ENCODE measurements around the gene RPL41. TPM values are rescaled to one million over a fixed set of nuclear protein-coding genes. Genes with fewer than 3 reads are reported as not detected.
"Not testable (repeated sequence)": the region's sequence is repeated elsewhere in the genome, so short reads cannot be mapped to it uniquely, and the experiment has no call there.

Gene RPL41
- total RNA-seq (9,217 TPM), polyA plus RNA-seq (ENCODE audit: insufficient read depth in 1 of 8, insufficient read length in 8 of 8, low replicate concordance in 1 of 8) (1,000 to 10,000 TPM; 4,607 to 7,530 (median 5,394) TPM)
- long read RNA-seq, donor 1, transcript RPL41-202 (4 exons, 469 nt), result major isoform, 166 of 239 reads
- long read RNA-seq, donor 1, transcript RPL41-206 (2 exons, 595 nt), result minor isoform, 11 of 239 reads
- long read RNA-seq, donor 1, transcript RPL41-204 (3 exons, 699 nt), result minor isoform, 48 of 239 reads
- long read RNA-seq, donor 1, partial matches to known transcripts, result 0 of 239 reads
- long read RNA-seq, donor 1, other reads (novel, unspliced or antisense), result 11 of 239 reads
- long read RNA-seq, donor 2, transcript RPL41-206 (2 exons, 595 nt), result minor isoform, 8 of 89 reads
- long read RNA-seq, donor 2, transcript RPL41-202 (4 exons, 469 nt), result major isoform, 61 of 89 reads
- long read RNA-seq, donor 2, transcript RPL41-204 (3 exons, 699 nt), result minor isoform, 13 of 89 reads
- long read RNA-seq, donor 2, partial matches to known transcripts, result 0 of 89 reads
- long read RNA-seq, donor 2, other reads (novel, unspliced or antisense), result 5 of 89 reads
- long read RNA-seq, donor 3, transcript RPL41-204 (3 exons, 699 nt), result minor isoform, 93 of 513 reads
- long read RNA-seq, donor 3, transcript RPL41-202 (4 exons, 469 nt), result major isoform, 352 of 513 reads
- long read RNA-seq, donor 3, transcript RPL41-206 (2 exons, 595 nt), result minor isoform, 18 of 513 reads
- long read RNA-seq, donor 3, partial matches to known transcripts, result 19 of 513 reads
- long read RNA-seq, donor 3, other reads (novel, unspliced or antisense), result 27 of 513 reads
- long read RNA-seq, donor 4, transcript RPL41-202 (4 exons, 469 nt), result major isoform, 399 of 591 reads
- long read RNA-seq, donor 4, transcript RPL41-204 (3 exons, 699 nt), result minor isoform, 104 of 591 reads
- long read RNA-seq, donor 4, transcript RPL41-206 (2 exons, 595 nt), result minor isoform, 30 of 591 reads
- long read RNA-seq, donor 4, partial matches to known transcripts, result 27 of 591 reads
- long read RNA-seq, donor 4, other reads (novel, unspliced or antisense), result 24 of 591 reads
- long read RNA-seq, donor 5, transcript RPL41-206 (2 exons, 595 nt), result minor isoform, 50 of 1,052 reads
- long read RNA-seq, donor 5, transcript RPL41-201 (4 exons, 551 nt), result minor isoform, 6 of 1,052 reads
- long read RNA-seq, donor 5, transcript RPL41-204 (3 exons, 699 nt), result minor isoform, 193 of 1,052 reads
- long read RNA-seq, donor 5, transcript RPL41-202 (4 exons, 469 nt), result major isoform, 668 of 1,052 reads
- long read RNA-seq, donor 5, partial matches to known transcripts, result 56 of 1,052 reads
- long read RNA-seq, donor 5, other reads (novel, unspliced or antisense), result 68 of 1,052 reads
- long read RNA-seq, donor 6, transcript RPL41-201 (4 exons, 551 nt), result minor isoform, 12 of 1,436 reads
- long read RNA-seq, donor 6, transcript RPL41-206 (2 exons, 595 nt), result minor isoform, 54 of 1,436 reads
- long read RNA-seq, donor 6, transcript RPL41-204 (3 exons, 699 nt), result minor isoform, 245 of 1,436 reads
- long read RNA-seq, donor 6, transcript RPL41-202 (4 exons, 469 nt), result major isoform, 955 of 1,436 reads
- long read RNA-seq, donor 6, partial matches to known transcripts, result 59 of 1,436 reads
- long read RNA-seq, donor 6, other reads (novel, unspliced or antisense), result 100 of 1,436 reads
- long read RNA-seq, donor 7, transcript RPL41-206 (2 exons, 595 nt), result minor isoform, 51 of 1,053 reads
- long read RNA-seq, donor 7, transcript RPL41-205 (2 exons, 238 nt), result minor isoform, 6 of 1,053 reads
- long read RNA-seq, donor 7, transcript RPL41-202 (4 exons, 469 nt), result major isoform, 689 of 1,053 reads
- long read RNA-seq, donor 7, transcript RPL41-204 (3 exons, 699 nt), result minor isoform, 196 of 1,053 reads
- long read RNA-seq, donor 7, partial matches to known transcripts, result 45 of 1,053 reads
- long read RNA-seq, donor 7, other reads (novel, unspliced or antisense), result 58 of 1,053 reads
- long read RNA-seq, donor 8, transcript RPL41-201 (4 exons, 551 nt), result minor isoform, 8 of 762 reads
- long read RNA-seq, donor 8, transcript RPL41-206 (2 exons, 595 nt), result minor isoform, 30 of 762 reads
- long read RNA-seq, donor 8, transcript RPL41-202 (4 exons, 469 nt), result major isoform, 542 of 762 reads
- long read RNA-seq, donor 8, transcript RPL41-204 (3 exons, 699 nt), result minor isoform, 107 of 762 reads
- long read RNA-seq, donor 8, partial matches to known transcripts, result 35 of 762 reads
- long read RNA-seq, donor 8, other reads (novel, unspliced or antisense), result 32 of 762 reads
- long read RNA-seq, donor 9, transcript RPL41-202 (4 exons, 469 nt), result major isoform, 390 of 608 reads
- long read RNA-seq, donor 9, transcript RPL41-206 (2 exons, 595 nt), result minor isoform, 31 of 608 reads
- long read RNA-seq, donor 9, transcript RPL41-204 (3 exons, 699 nt), result minor isoform, 123 of 608 reads
- long read RNA-seq, donor 9, partial matches to known transcripts, result 10 of 608 reads
- long read RNA-seq, donor 9, other reads (novel, unspliced or antisense), result 49 of 608 reads
- long read RNA-seq, donor 10, transcript RPL41-202 (4 exons, 469 nt), result major isoform, 672 of 972 reads
- long read RNA-seq, donor 10, transcript RPL41-206 (2 exons, 595 nt), result minor isoform, 46 of 972 reads
- long read RNA-seq, donor 10, transcript RPL41-204 (3 exons, 699 nt), result minor isoform, 158 of 972 reads
- long read RNA-seq, donor 10, transcript RPL41-205 (2 exons, 238 nt), result minor isoform, 7 of 972 reads
- long read RNA-seq, donor 10, partial matches to known transcripts, result 35 of 972 reads
- long read RNA-seq, donor 10, other reads (novel, unspliced or antisense), result 46 of 972 reads
- long read RNA-seq, donor 11, transcript RPL41-206 (2 exons, 595 nt), result minor isoform, 30 of 670 reads
- long read RNA-seq, donor 11, transcript RPL41-205 (2 exons, 238 nt), result minor isoform, 7 of 670 reads
- long read RNA-seq, donor 11, transcript RPL41-204 (3 exons, 699 nt), result minor isoform, 112 of 670 reads
- long read RNA-seq, donor 11, transcript RPL41-202 (4 exons, 469 nt), result major isoform, 459 of 670 reads
- long read RNA-seq, donor 11, partial matches to known transcripts, result 26 of 670 reads
- long read RNA-seq, donor 11, other reads (novel, unspliced or antisense), result 33 of 670 reads

GRCh38 chr12:56116267-56117081, at the start of gene RPL41:
RPL41 (plus strand) TSS chr12:56116633.
- no peaks in the 10 kb centered on the region for H3K9me3 ChIP-seq (replicated peaks; ENCODE audit: control insufficient read depth, low read depth, low read length)
- no peaks in the 10 kb centered on the region for H3K27me3 ChIP-seq (ENCODE audit: control insufficient read depth, insufficient read depth, low read length)
- DNase-seq, result peak; percentile 99
- 0% methylated on average over 13 of the region's 34 CpGs for WGBS (ENCODE audit: insufficient coverage)
- peak within 1 kb of the TSS; percentile 78 for H3K4me3 ChIP-seq (ENCODE audit: low read length)
- peaks cover 36% of the 10 kb centered on the region for H3K4me1 ChIP-seq (ENCODE audit: control insufficient read depth, insufficient read depth, low read length)
- H3K36me3 ChIP-seq (ENCODE audit: control insufficient read depth, insufficient read depth, low read length), result peaks cover 41% of the 10 kb centered on the region
- H3K27ac ChIP-seq (ENCODE audit: low read length), result peak within 1 kb of the TSS; percentile 98

GRCh38 chr12:56071648-56072047, 44.8 kb upstream of the RPL41 start:
- Histone ChIP-seq H3K4me1 (ENCODE audit: control insufficient read depth, insufficient read depth, low read length) (no peaks in the 10 kb centered on the region), H3K4me3 (ENCODE audit: low read length) (no peak overlapping the region), H3K36me3 (ENCODE audit: control insufficient read depth, insufficient read depth, low read length) (no peaks in the 10 kb centered on the region), H3K27ac (ENCODE audit: low read length) (no peak overlapping the region), H3K9me3 (replicated peaks; ENCODE audit: control insufficient read depth, low read depth, low read length) (no peaks in the 10 kb centered on the region), H3K27me3 (ENCODE audit: control insufficient read depth, insufficient read depth, low read length) (no peaks in the 10 kb centered on the region)
- DNase-seq, result no peak
- WGBS (ENCODE audit: insufficient coverage), result 90% methylated on average over 1 of the region's 4 CpGs

- H3K36me3 ChIP-seq (ENCODE audit: control insufficient read depth, insufficient read depth, low read length), result no peaks in the 10 kb centered on the region
- H3K9me3 ChIP-seq (replicated peaks; ENCODE audit: control insufficient read depth, low read depth, low read length), result no peaks in the 10 kb centered on the region
- WGBS (ENCODE audit: insufficient coverage), result 88% methylated on average over 3 of the region's 5 CpGs
- peaks cover 4% of the 10 kb centered on the region for H3K27me3 ChIP-seq (ENCODE audit: control insufficient read depth, insufficient read depth, low read length)
- H3K4me3 ChIP-seq (ENCODE audit: low read length), result no peak overlapping the region
- no peak overlapping the region for H3K27ac ChIP-seq (ENCODE audit: low read length)
- DNase-seq, result no peak
- H3K4me1 ChIP-seq (ENCODE audit: control insufficient read depth, insufficient read depth, low read length), result peaks cover 6% of the 10 kb centered on the region
Observed at GRCh38 chr12:56074396-56074795, 42.0 kb upstream of the RPL41 start.

GRCh38 chr12:56077966-56078365, 38.5 kb upstream of the RPL41 start:
- H3K9me3 ChIP-seq (replicated peaks; ENCODE audit: control insufficient read depth, low read depth, low read length); H3K27ac ChIP-seq (ENCODE audit: low read length); H3K36me3 ChIP-seq (ENCODE audit: control insufficient read depth, insufficient read depth, low read length); DNase-seq; H3K4me3 ChIP-seq (ENCODE audit: low read length): not testable (repeated sequence)
- peaks cover 26% of the 10 kb centered on the region for H3K27me3 ChIP-seq (ENCODE audit: control insufficient read depth, insufficient read depth, low read length)
- peaks cover 25% of the 10 kb centered on the region for H3K4me1 ChIP-seq (ENCODE audit: control insufficient read depth, insufficient read depth, low read length)
- 100% methylated on average over 3 of the region's 9 CpGs for WGBS (ENCODE audit: insufficient coverage)

GRCh38 chr12:56078427-56078826, 38.0 kb upstream of the RPL41 start:
- WGBS (ENCODE audit: insufficient coverage), result no CpG with 5 or more reads among the region's 1 CpG
- peaks cover 3% of the 10 kb centered on the region for H3K36me3 ChIP-seq (ENCODE audit: control insufficient read depth, insufficient read depth, low read length)
- H3K27me3 ChIP-seq (ENCODE audit: control insufficient read depth, insufficient read depth, low read length), result peaks cover 26% of the 10 kb centered on the region
- peaks cover 29% of the 10 kb centered on the region for H3K4me1 ChIP-seq (ENCODE audit: control insufficient read depth, insufficient read depth, low read length)
- H3K4me3 ChIP-seq (ENCODE audit: low read length), result no peak overlapping the region
- peak overlapping the region; percentile 90 for H3K27ac ChIP-seq (ENCODE audit: low read length)
- DNase-seq, result no peak
- no peaks in the 10 kb centered on the region for H3K9me3 ChIP-seq (replicated peaks; ENCODE audit: control insufficient read depth, low read depth, low read length)

- WGBS (ENCODE audit: insufficient coverage), result 2% methylated on average over 23 of the region's 50 CpGs
- Histone ChIP-seq H3K4me3 (ENCODE audit: low read length) (peak overlapping the region; percentile 84), H3K9me3 (replicated peaks; ENCODE audit: control insufficient read depth, low read depth, low read length) (no peaks in the 10 kb centered on the region), H3K4me1 (ENCODE audit: control insufficient read depth, insufficient read depth, low read length) (peaks cover 35% of the 10 kb centered on the region), H3K27ac (ENCODE audit: low read length) (peak overlapping the region; percentile 90), H3K36me3 (ENCODE audit: control insufficient read depth, insufficient read depth, low read length) (peaks cover 10% of the 10 kb centered on the region), H3K27me3 (ENCODE audit: control insufficient read depth, insufficient read depth, low read length) (peaks cover 26% of the 10 kb centered on the region)
- peak; percentile 82 for DNase-seq
Observed at GRCh38 chr12:56078931-56079722, 37.3 kb upstream of the RPL41 start.

All from muscle of leg (tissue), 16 donors.